Activated CD4-positive, alpha-beta T cell treated with anti-CD3 and anti-CD28 coated beads, Interleukin-2, amount 50 U/mL, for 1 hour (primary cell): Measurements from ENCODE around the gene HNRNPAB.
"Not testable (repeated sequence)": the region's sequence is repeated elsewhere in the genome, so short reads cannot be mapped to it uniquely, and the experiment has no call there.

Experiments
- DNase-seq: peaks from one replicate; pipeline ENCODE4 v3.0.0-alpha.2; 2020

Gene HNRNPAB

DNA sequence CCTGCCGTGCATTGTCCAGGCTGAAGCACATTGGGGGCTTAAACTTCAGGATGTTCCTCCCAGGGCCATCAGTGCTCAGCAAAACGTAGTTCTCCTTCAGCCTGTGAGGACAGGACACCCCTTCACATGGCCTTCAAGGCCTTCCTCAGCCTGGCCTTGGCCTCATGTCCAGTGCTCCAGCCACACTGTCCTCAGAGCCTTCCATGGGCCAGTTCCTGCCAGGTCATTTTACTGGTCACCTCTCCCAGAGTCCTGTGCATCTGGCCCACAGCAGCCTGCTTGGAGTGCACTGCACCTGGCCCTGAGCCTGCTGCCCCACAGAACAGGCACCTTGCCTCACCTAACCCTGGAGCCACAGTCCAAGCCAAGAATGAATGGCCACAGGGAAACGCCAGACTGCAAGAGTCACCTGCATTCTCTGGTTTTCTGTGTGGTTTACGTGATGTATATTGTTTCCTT, 8.7 kb downstream of the HNRNPAB start:
- DNase-seq, result no peak

- no peak for DNase-seq
Observed at GRCh38 chr5:178213748-178214151, 9.4 kb downstream of the HNRNPAB start.

DNA sequence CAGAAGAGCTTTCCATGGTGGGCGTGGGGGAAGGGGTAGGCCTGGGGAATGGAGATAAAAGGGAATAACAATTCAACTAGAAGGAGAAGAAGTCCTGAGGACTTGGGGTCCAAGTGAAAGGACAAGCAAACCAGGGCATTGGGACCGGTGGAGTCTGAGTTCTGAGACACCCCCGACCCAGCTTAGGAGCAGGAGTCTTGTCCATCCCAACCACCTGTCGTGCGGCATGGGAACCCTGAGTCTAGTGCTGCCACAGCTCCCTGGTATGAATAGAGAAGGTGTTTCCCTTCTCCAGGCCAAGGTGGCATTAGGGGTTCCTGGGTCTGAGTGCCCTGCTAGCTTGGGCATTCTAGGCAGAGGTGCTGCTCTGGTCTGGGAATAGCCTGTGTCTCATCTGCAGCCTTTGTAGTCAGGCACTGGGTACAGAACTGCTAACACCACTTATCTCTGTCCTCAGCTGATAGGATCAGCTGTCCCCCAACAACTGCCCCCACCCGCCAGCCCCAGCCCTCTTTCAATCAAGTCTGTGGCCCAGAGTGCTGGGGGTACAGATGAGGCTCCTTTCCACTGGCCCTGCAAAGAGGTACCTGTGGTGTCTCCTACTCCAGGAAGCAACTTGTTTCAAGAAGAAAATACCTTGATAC, 9.9 kb downstream of the HNRNPAB start:
- no peak for DNase-seq

DNA sequence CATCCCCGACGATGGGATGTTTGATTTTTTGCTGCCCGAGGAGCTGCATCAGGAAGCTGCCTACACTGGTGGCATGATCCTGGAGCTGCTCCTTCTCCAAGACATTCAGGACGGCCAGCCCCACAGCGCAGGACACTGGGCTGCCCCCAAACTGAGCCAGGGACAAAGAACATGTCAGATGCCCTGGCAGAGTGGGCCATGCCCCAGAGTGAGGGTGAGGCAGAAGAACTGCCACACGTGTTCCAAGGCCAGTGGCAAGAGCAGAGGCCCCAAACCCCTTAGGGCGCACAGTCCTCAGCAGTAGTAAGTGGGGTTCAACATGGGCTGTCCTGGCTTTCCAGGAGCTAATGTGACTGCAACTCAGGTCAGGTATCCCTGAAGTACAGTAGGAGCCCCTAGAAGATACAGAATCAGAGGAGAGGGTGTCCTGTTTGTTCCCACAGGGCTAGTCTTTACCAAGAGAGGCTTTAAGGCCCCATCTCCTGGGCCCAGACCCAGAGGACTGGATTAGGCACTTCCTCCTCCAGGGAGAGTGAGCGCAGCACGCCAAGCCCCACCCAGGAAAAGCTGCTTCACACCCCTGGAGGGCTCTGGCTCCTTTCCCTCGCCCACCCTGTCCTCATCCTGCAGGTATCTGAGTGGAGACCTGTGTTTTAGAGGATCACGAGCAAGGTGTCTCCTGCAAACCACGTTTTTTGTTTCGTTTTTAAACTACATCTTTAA, 11.1 kb downstream of the HNRNPAB start:
- no peak for DNase-seq

DNA sequence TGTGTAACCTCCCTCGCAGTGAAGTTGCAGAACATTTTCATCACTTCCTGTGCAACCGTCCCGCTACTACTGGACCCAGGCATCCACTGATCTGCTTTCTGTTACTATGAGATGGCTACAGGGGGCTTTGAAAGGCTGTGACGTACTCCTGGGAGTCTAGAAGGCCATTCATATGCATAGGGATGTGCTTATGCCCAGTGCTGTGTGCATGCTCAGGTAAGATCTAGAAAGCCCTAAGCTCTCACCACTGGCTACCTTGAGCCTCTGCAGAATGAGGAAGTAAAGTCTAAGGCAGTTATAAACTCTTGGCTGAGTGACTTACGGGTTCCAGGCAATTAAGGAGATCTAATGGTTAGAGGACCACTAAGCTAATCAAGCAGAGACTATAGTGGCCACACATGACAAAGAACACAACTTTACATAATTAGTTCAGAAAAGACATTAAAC, 11.8 kb downstream of the HNRNPAB start:
- no peak for DNase-seq

DNA sequence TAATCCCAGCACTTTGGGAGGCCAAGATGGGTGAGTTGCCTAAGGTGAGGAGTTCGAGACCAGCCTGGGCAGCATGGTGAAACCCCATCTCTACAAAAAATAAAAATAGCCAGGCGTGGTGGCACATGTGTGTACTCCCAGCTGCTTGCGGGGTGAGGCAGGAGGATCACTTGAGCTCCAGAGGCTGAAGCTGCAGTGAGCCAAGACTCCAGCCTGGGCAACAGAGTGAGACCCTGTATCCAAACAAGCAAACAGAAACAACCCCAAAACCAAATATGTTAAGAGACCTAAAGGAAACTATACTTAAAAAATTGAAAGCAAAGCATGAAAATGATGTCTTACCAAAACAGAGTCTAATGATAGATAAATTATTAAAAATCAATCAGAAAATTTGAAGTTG, 12.4 kb downstream of the HNRNPAB start:
- no peak for DNase-seq

DNA sequence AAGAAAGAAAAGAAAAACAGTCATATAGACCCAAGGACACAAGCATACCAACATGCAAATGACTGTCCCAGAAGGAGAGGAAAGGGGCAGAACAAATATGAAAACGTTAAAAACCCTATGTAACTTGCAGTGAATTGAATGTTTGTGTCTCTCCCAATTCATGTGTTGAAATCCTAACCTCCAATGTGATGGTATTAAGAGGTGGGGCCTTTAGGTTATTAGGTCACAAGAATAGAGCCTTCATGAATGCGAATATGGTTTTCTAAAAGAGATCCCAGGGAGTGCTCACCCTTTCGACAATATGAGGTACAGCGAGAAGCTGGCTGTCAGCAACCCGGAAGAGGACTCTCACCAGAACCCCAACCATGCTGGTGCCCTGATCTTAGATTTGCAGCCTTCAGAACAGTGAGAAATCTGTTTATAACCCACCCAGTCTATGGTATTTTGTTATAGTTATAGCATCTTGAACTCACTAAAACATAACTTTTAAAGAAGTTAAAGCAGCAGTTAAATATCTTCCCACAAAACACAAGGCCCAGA, 14.0 kb downstream of the HNRNPAB start:
- DNase-seq, result no peak

GRCh38 chr5:178218827-178219226, 14.5 kb downstream of the HNRNPAB start:
- DNase-seq, result no peak

GRCh38 chr5:178221282-178221681, 16.9 kb downstream of the HNRNPAB start:
- DNase-seq, result no peak

- DNase-seq, result no peak
Observed at GRCh38 chr5:178221853-178222252, 17.5 kb downstream of the HNRNPAB start.

DNA sequence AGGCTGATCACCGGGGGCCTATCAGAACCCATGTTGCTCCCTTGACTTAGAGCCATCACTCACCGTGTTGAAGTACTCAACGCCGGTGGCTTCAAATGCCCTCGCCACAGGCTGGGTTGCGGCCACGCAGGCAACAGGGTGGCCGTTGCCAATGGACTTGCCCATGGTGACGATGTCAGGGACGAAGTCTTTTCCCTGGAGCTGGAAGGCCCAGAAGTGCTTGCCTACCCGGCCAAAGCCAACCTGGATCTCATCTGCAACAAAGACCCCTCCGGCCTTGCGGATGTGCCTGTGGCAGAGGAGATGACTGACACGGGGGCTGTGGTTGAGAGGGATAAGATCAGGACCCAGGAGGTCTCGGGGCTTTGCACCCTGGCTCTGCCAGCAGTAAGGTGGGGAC, 18.0 kb downstream of the HNRNPAB start:
- DNase-seq, result no peak

DNA sequence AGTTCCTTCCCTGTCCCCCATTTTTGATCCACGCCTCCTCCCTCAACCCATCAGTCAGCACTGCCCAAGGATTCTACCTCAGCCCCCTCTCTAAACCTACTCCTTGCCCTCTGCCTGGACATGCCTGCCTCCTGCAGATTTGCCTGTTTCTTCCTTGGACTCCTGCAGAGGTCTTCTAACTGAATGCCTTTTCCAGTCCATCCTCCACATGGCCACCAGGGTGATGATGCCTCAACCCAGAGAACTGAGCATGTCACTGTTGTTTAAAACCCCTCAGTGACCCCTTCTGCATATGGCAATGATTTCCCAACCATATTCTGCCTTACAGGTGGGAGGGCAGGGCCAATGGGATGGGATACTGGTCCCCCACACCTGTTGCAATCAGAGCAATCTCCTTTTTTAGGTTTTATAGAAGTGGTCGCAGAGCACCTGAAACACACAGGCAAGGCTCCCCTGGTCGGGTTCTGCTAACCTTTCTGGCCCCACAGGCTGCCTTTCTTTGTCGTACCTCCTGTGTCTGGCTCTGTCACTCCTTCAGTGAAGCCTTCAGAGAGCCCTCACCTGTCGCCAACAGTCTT, 19.0 kb downstream of the HNRNPAB start:
- DNase-seq, result no peak

GRCh38 chr5:178223828-178224335, 19.5 kb downstream of the HNRNPAB start:
- no peak for DNase-seq

- no peak for DNase-seq
Observed at GRCh38 chr5:178224403-178224802, 20.1 kb downstream of the HNRNPAB start.

GRCh38 chr5:178225174-178225573, 20.8 kb downstream of the HNRNPAB start:
- DNase-seq, result no peak

- DNase-seq, result no peak
Observed at GRCh38 chr5:178227138-178227659, 22.9 kb downstream of the HNRNPAB start.

DNA sequence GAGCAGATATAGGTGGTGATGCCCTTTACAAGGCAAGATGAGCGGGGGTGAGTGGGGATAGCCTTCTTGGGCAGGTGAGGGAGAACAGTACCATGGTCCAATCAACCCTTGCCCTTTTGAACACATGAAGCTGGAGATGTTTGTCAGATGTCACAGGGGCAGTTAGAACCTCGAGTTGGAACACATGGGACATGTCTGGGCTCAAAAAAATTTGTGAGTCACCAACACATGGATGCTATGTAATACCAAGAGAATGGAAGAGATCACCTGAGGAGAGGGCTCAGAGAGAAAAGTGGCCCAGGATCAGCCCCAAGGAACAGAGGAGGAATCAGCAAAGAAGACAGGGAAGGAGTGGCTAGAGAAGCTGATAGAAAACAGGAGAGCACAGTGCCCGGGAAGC, 23.6 kb downstream of the HNRNPAB start:
- DNase-seq, result no peak

DNA sequence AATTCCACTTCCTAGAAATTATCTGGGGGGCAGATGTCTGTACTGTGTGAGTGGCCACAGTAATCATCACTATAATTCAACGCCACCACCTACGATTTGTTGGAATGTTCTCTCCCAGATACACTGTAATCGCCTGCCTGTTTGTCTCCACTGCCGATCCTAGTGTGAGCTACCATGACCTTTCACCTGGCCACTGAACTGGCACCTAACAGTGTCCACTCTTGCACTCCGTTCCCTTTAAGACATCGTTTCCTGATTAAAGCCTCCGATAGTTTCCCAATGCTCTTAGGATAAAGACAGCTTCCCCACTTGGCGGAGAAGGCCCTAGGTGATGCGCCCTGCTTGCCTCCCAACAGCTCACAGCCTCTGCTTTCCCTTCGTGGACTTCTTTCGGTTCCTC, 24.3 kb downstream of the HNRNPAB start:
- no peak for DNase-seq

- DNase-seq, result not testable (repeated sequence)
Observed at GRCh38 chr5:178229111-178229510, 24.8 kb downstream of the HNRNPAB start.

- DNase-seq, result no peak
Observed at GRCh38 chr5:178229861-178230260, 25.5 kb downstream of the HNRNPAB start.

DNA sequence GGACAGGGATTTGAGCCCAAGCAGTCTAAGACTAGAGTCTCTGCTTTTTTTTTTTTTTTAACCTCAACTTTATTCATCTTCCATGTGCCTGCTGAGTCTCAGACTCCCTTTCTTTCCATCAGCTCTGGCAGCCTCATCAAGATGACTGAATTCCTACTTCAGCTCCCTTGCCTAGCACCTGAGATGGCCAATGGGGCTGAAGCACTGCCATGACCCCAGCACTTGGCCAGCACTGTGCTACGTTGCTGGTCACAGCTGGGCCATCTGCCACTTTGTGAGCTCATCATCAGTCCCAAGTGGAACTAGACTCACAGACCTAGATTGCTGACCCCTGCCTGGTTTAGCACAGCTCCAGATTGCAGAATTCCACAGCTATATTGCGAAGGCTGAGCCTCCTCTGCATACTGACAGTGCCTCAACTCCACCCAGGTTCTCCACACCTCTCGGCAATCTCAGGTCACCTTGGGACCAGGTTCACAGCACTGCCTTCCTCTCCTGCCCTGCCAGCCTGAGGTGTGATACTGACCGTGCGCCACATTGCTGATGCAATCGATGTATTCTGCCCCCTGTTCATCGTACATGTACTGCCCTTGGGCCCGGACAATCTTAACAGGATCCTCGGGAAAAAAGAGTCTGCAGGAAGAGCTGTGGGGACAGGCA, 26.7 kb downstream of the HNRNPAB start:
- no peak for DNase-seq

- DNase-seq, result no peak
Observed at GRCh38 chr5:178231539-178232123, 27.3 kb downstream of the HNRNPAB start.
